AG09309 (cell line): ENCODE results near the gene TIMP1.

Source experiments
- DNase-seq: peaks from one replicate; pipeline ENCODE4 v3.0.0-alpha.2; 2010; ENCODE audit warnings: low read depth
- H3K4me3 ChIP-seq: 2 replicates; pipeline ENCODE4 v1.5.1; 2011; ENCODE audit warnings: mild to moderate bottlenecking, low read depth, low read length, moderate library complexity; ENCODE audit not compliant: control insufficient read depth
- TF ChIP-seq, protein P1 (sequence below): IDR thresholded peaks from 2 replicates; pipeline ENCODE4 v1.5.1; 2011; ENCODE audit warnings: mild to moderate bottlenecking, low read depth, low read length, inconsistent platforms; ENCODE audit not compliant: insufficient read depth, control insufficient read depth; ENCODE audit errors: missing control alignments

Gene TIMP1

DNA sequence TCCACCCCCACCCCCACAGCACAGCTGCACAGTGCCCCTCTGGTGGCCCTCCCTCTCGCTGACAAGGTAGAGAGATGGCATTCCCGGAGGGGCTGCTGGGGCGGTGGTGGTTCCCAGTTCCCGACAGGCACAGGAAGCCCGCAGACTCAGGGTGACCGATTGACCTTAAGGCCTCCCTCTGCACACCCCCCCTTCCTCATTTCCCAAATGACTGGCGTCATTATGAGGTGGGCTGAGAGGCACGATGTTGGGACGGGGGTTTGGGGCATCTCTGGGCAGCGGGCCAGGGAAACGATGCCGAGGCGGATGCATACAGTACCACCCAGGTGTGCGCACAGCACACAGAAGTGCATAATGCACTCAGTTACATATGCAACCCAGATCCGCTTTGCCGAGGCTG is 3.5 kb upstream of the TIMP1 start:
- no peak overlapping the region for H3K4me3 ChIP-seq
- TF ChIP-seq, protein P1, sequence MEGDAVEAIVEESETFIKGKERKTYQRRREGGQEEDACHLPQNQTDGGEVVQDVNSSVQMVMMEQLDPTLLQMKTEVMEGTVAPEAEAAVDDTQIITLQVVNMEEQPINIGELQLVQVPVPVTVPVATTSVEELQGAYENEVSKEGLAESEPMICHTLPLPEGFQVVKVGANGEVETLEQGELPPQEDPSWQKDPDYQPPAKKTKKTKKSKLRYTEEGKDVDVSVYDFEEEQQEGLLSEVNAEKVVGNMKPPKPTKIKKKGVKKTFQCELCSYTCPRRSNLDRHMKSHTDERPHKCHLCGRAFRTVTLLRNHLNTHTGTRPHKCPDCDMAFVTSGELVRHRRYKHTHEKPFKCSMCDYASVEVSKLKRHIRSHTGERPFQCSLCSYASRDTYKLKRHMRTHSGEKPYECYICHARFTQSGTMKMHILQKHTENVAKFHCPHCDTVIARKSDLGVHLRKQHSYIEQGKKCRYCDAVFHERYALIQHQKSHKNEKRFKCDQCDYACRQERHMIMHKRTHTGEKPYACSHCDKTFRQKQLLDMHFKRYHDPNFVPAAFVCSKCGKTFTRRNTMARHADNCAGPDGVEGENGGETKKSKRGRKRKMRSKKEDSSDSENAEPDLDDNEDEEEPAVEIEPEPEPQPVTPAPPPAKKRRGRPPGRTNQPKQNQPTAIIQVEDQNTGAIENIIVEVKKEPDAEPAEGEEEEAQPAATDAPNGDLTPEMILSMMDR = no peak
- no peak for DNase-seq

DNA sequence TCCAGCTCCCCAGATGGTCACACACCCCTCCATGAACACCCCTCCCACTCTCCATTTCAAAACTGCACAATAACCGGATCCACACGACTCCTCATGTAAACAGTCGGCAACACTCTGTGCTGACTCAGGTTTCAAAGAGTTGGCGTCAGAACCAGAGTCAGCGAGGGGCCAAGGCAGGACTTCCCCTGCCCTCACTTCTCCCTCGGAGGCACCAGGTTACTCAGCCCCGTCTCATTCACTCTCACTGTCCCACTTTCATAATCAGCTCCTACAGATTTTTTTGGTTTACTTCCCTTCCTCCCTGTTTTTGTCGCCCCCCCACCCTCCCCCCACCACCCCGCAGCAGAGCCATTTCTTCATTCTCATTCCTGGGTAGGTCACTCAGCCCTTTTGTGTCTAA is 2.7 kb upstream of the TIMP1 start:
- no peak for DNase-seq
- H3K4me3 ChIP-seq = no peak overlapping the region
- TF ChIP-seq, protein P1 = no peak

DNA sequence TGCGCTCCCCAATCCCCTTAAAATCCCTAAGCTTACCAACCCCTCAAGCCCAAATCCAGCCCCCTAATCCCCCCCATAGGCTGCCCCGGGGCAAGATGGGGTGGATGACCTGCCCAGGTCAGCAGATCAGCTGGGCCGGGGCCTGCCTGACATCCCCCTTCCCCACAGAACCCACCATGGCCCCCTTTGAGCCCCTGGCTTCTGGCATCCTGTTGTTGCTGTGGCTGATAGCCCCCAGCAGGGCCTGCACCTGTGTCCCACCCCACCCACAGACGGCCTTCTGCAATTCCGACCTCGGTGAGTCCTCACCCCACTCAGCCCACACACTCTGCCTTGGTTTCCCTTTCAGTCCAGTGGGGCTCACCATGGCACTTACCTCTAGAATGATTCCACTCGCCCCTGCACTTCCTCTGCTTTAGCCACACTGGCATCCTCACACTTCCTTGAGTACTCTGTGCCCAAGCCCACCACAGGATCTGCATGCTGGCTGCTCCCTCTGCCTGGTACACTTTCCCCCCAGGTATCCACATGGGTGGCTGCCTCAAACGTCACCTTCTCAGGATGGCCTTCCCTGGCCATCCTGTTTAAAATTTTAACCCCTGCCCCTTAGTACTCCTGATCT is 1.1 kb downstream of the TIMP1 start:
- TF ChIP-seq, protein P1 = no peak
- DNase-seq = no peak

DNA sequence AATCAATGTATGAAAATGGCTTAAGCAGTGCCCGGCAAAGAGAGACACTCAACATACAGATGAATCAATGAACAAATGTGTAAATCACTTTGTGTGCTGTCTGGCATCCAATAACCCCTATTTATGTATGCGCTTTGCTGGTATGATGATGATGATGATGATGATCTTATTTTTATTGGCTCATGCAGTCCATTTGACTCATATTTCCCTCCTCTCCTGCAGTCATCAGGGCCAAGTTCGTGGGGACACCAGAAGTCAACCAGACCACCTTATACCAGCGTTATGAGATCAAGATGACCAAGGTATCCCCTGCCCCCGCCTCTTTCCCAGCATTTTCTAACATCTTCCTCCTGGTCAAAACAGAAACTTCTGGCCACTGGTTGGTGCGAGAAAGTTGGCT is 2.5 kb downstream of the TIMP1 start:
- no peak overlapping the region for H3K4me3 ChIP-seq

More for the DNA sequence above, 1.1 kb downstream of the TIMP1 start:
- H3K4me3 ChIP-seq = peak overlapping the region; percentile 75

DNA sequence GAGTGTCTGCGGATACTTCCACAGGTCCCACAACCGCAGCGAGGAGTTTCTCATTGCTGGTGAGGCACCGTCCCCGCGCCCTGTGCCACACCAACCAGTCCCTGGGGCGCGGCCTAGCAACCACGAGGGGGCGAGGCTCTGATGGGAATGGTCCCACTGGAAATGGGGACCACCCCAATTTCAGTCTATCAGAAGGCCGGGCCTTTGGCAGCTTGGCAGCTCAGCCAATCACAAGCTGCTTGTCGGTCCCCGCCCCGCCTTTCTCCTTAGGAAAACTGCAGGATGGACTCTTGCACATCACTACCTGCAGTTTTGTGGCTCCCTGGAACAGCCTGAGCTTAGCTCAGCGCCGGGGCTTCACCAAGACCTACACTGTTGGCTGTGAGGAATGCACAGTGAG is 3.0 kb downstream of the TIMP1 start:
- TF ChIP-seq, protein P1 = no peak
- H3K4me3 ChIP-seq = no peak overlapping the region
- DNase-seq = no peak

More for the DNA sequence above, 2.5 kb downstream of the TIMP1 start:
- no peak for DNase-seq
- TF ChIP-seq, protein P1 = no peak

DNA sequence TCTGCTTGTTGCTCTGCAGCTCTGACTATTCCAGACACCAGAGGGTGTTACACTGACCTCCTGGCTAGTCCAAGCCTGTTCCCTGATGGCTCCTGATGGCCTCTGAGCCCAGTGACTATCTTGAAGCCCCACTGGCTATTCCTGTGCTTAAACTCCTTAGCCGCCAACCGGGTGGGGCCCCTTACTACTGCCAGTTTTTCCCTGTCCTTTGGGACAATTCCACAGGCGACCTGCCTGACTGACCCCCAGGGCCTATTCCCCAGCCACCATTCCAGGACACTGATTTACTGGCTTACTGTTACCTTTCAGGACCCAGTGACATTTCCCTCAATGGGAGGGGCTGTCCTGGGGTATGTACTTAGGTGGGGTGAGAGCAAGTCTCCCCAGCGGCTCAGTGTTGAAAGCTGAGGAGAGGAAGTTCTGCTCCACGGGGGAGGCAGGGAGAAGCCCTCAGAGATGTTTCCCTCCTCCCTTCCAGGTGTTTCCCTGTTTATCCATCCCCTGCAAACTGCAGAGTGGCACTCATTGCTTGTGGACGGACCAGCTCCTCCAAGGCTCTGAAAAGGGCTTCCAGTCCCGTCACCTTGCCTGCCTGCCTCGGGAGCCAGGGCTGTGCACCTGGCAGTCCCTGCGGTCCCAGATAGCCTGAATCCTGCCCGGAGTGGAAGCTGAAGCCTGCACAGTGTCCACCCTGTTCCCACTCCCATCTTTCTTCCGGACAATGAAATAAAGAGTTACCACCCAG is 4.0 kb downstream of the TIMP1 start:
- no peak overlapping the region for H3K4me3 ChIP-seq
- DNase-seq = no peak

More for the DNA sequence above, 4.0 kb downstream of the TIMP1 start:
- TF ChIP-seq, protein P1 = no peak
